ENCODE measurements around the gene FRMD7.

FRMD7 gene

GRCh38 chrX:132088864-132089263 lies 39.0 kb downstream of the FRMD7 start:
- no peak overlapping the region for H2AFZ ChIP-seq (ENCODE audit: low read depth)
- no peaks in the 10 kb centered on the region for H3K4me1 ChIP-seq (ENCODE audit: low read depth, poor library complexity, severe bottlenecking)
- no peaks in the 10 kb centered on the region for H4K20me1 ChIP-seq (ENCODE audit: insufficient read depth)
- H3K4me3 ChIP-seq (IDR thresholded peaks at IDR 0.05; ENCODE audit: insufficient read depth, low read depth, low read length): no peak overlapping the region
- H3K4me2 ChIP-seq: no peak overlapping the region
- no peaks in the 10 kb centered on the region for H3K79me2 ChIP-seq (ENCODE audit: insufficient read depth, low read depth)
- no peak overlapping the region for H3K9ac ChIP-seq
- H3K27ac ChIP-seq: no peak overlapping the region
- H3K27me3 ChIP-seq (ENCODE audit: insufficient read depth, low read depth): no peaks in the 10 kb centered on the region
- H3K36me3 ChIP-seq (ENCODE audit: insufficient read depth): no peaks in the 10 kb centered on the region
- TF ChIP-seq CTCF (conservative IDR thresholded peaks at IDR 0.05; ENCODE audit: low read depth, low read length): no peak

- H3K4me1 ChIP-seq (ENCODE audit: low read depth, poor library complexity, severe bottlenecking): no peaks in the 10 kb centered on the region
- no peaks in the 10 kb centered on the region for H3K36me3 ChIP-seq (ENCODE audit: insufficient read depth)
- no peak for TF ChIP-seq CTCF (conservative IDR thresholded peaks at IDR 0.05; ENCODE audit: low read depth, low read length)
- H3K4me2 ChIP-seq: no peak overlapping the region
- no peaks in the 10 kb centered on the region for H4K20me1 ChIP-seq (ENCODE audit: insufficient read depth)
- no peak overlapping the region for H2AFZ ChIP-seq (ENCODE audit: low read depth)
- no peak overlapping the region for H3K4me3 ChIP-seq (IDR thresholded peaks at IDR 0.05; ENCODE audit: insufficient read depth, low read depth, low read length)
- no peak overlapping the region for H3K27ac ChIP-seq
- no peak overlapping the region for H3K9ac ChIP-seq
- no peaks in the 10 kb centered on the region for H3K79me2 ChIP-seq (ENCODE audit: insufficient read depth, low read depth)
- no peaks in the 10 kb centered on the region for H3K27me3 ChIP-seq (ENCODE audit: insufficient read depth, low read depth)
Measured at GRCh38 chrX:132086672-132087071, 41.1 kb downstream of the FRMD7 start.

GRCh38 chrX:132085786-132086185 lies 42.0 kb downstream of the FRMD7 start:
- no peak overlapping the region for H2AFZ ChIP-seq (ENCODE audit: low read depth)
- no peak overlapping the region for H3K9ac ChIP-seq
- H3K4me3 ChIP-seq (IDR thresholded peaks at IDR 0.05; ENCODE audit: insufficient read depth, low read depth, low read length): no peak overlapping the region
- no peak overlapping the region for H3K4me2 ChIP-seq
- no peaks in the 10 kb centered on the region for H4K20me1 ChIP-seq (ENCODE audit: insufficient read depth)
- no peak overlapping the region for H3K27ac ChIP-seq
- no peaks in the 10 kb centered on the region for H3K27me3 ChIP-seq (ENCODE audit: insufficient read depth, low read depth)
- no peaks in the 10 kb centered on the region for H3K36me3 ChIP-seq (ENCODE audit: insufficient read depth)
- no peaks in the 10 kb centered on the region for H3K4me1 ChIP-seq (ENCODE audit: low read depth, poor library complexity, severe bottlenecking)
- TF ChIP-seq CTCF (conservative IDR thresholded peaks at IDR 0.05; ENCODE audit: low read depth, low read length): no peak
- no peaks in the 10 kb centered on the region for H3K79me2 ChIP-seq (ENCODE audit: insufficient read depth, low read depth)

GRCh38 chrX:132077912-132078311 lies 49.9 kb downstream of the FRMD7 start:
- Histone ChIP-seq H3K79me2 (ENCODE audit: insufficient read depth, low read depth) (no peaks in the 10 kb centered on the region), H3K4me3 (IDR thresholded peaks at IDR 0.05; ENCODE audit: insufficient read depth, low read depth, low read length) (no peak overlapping the region), H3K27ac (no peak overlapping the region), H3K27me3 (ENCODE audit: insufficient read depth, low read depth) (no peaks in the 10 kb centered on the region), H3K36me3 (ENCODE audit: insufficient read depth) (no peaks in the 10 kb centered on the region), H3K4me1 (ENCODE audit: low read depth, poor library complexity, severe bottlenecking) (no peaks in the 10 kb centered on the region), H3K9ac (no peak overlapping the region), H4K20me1 (ENCODE audit: insufficient read depth) (no peaks in the 10 kb centered on the region), H2AFZ (ENCODE audit: low read depth) (no peak overlapping the region), H3K4me2 (no peak overlapping the region)
- no peak for TF ChIP-seq CTCF (conservative IDR thresholded peaks at IDR 0.05; ENCODE audit: low read depth, low read length)

GRCh38 chrX:132077414-132077813 lies 50.4 kb downstream of the FRMD7 start:
- H3K9ac ChIP-seq: no peak overlapping the region
- H3K79me2 ChIP-seq (ENCODE audit: insufficient read depth, low read depth): no peaks in the 10 kb centered on the region
- H3K4me1 ChIP-seq (ENCODE audit: low read depth, poor library complexity, severe bottlenecking): no peaks in the 10 kb centered on the region
- TF ChIP-seq CTCF (conservative IDR thresholded peaks at IDR 0.05; ENCODE audit: low read depth, low read length): no peak
- no peaks in the 10 kb centered on the region for H3K27me3 ChIP-seq (ENCODE audit: insufficient read depth, low read depth)
- H2AFZ ChIP-seq (ENCODE audit: low read depth): no peak overlapping the region
- no peak overlapping the region for H3K27ac ChIP-seq
- no peaks in the 10 kb centered on the region for H4K20me1 ChIP-seq (ENCODE audit: insufficient read depth)
- no peak overlapping the region for H3K4me3 ChIP-seq (IDR thresholded peaks at IDR 0.05; ENCODE audit: insufficient read depth, low read depth, low read length)
- no peak overlapping the region for H3K4me2 ChIP-seq
- H3K36me3 ChIP-seq (ENCODE audit: insufficient read depth): no peaks in the 10 kb centered on the region

All from KMS-11 (cell line).